Hindlimb muscle (tissue), 1 donor: Measurements from ENCODE around the gene SSR1. TPM values are rescaled to one million over a fixed set of nuclear protein-coding genes. Genes with fewer than 3 reads are reported as not detected.
"Not testable (repeated sequence)": the region's sequence is repeated elsewhere in the genome, so short reads cannot be mapped to it uniquely, and the experiment has no call there.

Experiments used
- DNase-seq: peaks from one replicate; pipeline ENCODE4 v3.0.0-alpha.2; 2013
- polyA plus RNA-seq: library from polyadenylated mRNA; unstranded; fragments of 120-200 nt; gene quantifications from one replicate; pipeline ENCODE4 v1.2.1, GENCODE V29; 2013; ENCODE audit not compliant: insufficient read length

The SSR1 gene
- polyA plus RNA-seq, 1 donor = 69.7 TPM

- no peak for DNase-seq
Measured at GRCh38 chr6:7316658-7317533, 3.9 kb upstream of the SSR1 start.

- DNase-seq = no peak
Measured at GRCh38 chr6:7315948-7316365, 3.0 kb upstream of the SSR1 start.

- DNase-seq = not testable (repeated sequence)
Measured at GRCh38 chr6:7315087-7315947, 2.3 kb upstream of the SSR1 start.

GRCh38 chr6:7314414-7314813 is 1.4 kb upstream of the SSR1 start:
- DNase-seq = no peak

- no peak for DNase-seq
Measured at GRCh38 chr6:7313505-7314165, 636 bp upstream of the SSR1 start.

- no peak for DNase-seq
Measured at GRCh38 chr6:7311917-7312615, 933 bp downstream of the SSR1 start.

GRCh38 chr6:7311176-7311575 is 1.8 kb downstream of the SSR1 start:
- DNase-seq = no peak

- DNase-seq = no peak
Measured at GRCh38 chr6:7309050-7309449, 3.9 kb downstream of the SSR1 start.

- DNase-seq = no peak
Measured at GRCh38 chr6:7307533-7307932, 5.5 kb downstream of the SSR1 start.

- DNase-seq = no peak
Measured at GRCh38 chr6:7304821-7305220, 8.2 kb downstream of the SSR1 start.

- no peak for DNase-seq
Measured at GRCh38 chr6:7301702-7302101, 11.3 kb downstream of the SSR1 start.

GRCh38 chr6:7300926-7301325 is 12.1 kb downstream of the SSR1 start:
- no peak for DNase-seq

- DNase-seq = no peak
Measured at GRCh38 chr6:7298113-7298512, 14.9 kb downstream of the SSR1 start.

- DNase-seq = no peak
Measured at GRCh38 chr6:7296602-7297001, 16.4 kb downstream of the SSR1 start.

- DNase-seq = no peak
Measured at GRCh38 chr6:7295916-7296315, 17.1 kb downstream of the SSR1 start.

GRCh38 chr6:7292596-7293255 is 20.3 kb downstream of the SSR1 start:
- no peak for DNase-seq

GRCh38 chr6:7290079-7290478 is 22.9 kb downstream of the SSR1 start:
- no peak for DNase-seq

GRCh38 chr6:7285416-7285815 is 27.6 kb downstream of the SSR1 start:
- no peak for DNase-seq

GRCh38 chr6:7283676-7284075 is 29.3 kb downstream of the SSR1 start:
- DNase-seq = no peak

GRCh38 chr6:7282097-7282906 is 30.7 kb downstream of the SSR1 start:
- DNase-seq = no peak

- no peak for DNase-seq
Measured at GRCh38 chr6:7276199-7276524, 36.8 kb downstream of the SSR1 start.
